Left ventricle myocardium superior (tissue), 1 donor: ENCODE data around the gene CADM1. TPM values are rescaled to one million over a fixed set of nuclear protein-coding genes. Genes with fewer than 3 reads are reported as not detected.
"Not testable (repeated sequence)": the region's sequence is repeated elsewhere in the genome, so short reads cannot be mapped to it uniquely, and the experiment has no call there.

Experiments used
- ATAC-seq: fragments of 200-7000 bp; cut with Tn5 transposase; one replicate; pipeline ENCODE4 v1.9.1; 2020; ENCODE audit warnings: mild to moderate bottlenecking, moderate library complexity
- DNase-seq: peaks from one replicate; pipeline ENCODE4 v3.0.0-alpha.2; 2020
- intact Hi-C: fragments of 100-400 bp; cut with micrococcal nuclease; formaldehyde crosslinking; loops from one replicate; pipeline ENCODE4 v1.11.0; 2022
- total RNA-seq: library from RNA; stranded (reverse); fragmentation: NEBNext Ultra II Directional; extraction: Animal tissue kit (Norgen Biotek cat#: 25700); gene quantifications from one replicate; pipeline ENCODE4 v1.2.1, GENCODE V29; 2021
- donor health status: DM: no; HTN: yes; CAD: no; lungs with severe emphysema.

Gene CADM1
- total RNA-seq, 1 donor from 2014 or later = 38.5 TPM

- DNase-seq = no peak
- intact Hi-C loops = no loop called here
- ATAC-seq = no peak
Observed at GRCh38 chr11:115493488-115493887, 10.7 kb downstream of the CADM1 start.

- intact Hi-C loops = no loop called here
- no peak for DNase-seq
- ATAC-seq = no peak
Observed at GRCh38 chr11:115489466-115489865, 14.7 kb downstream of the CADM1 start.

GRCh38 chr11:115488945-115489344 is 15.3 kb downstream of the CADM1 start:
- ATAC-seq (no peak), DNase-seq (no peak)
- intact Hi-C loops = no loop called here

- DNase-seq (no peak), ATAC-seq (no peak)
- intact Hi-C loops = no loop called here
Observed at GRCh38 chr11:115481528-115481927, 22.7 kb downstream of the CADM1 start.

GRCh38 chr11:115480611-115481010 is 23.6 kb downstream of the CADM1 start:
- DNase-seq = no peak
- no peak for ATAC-seq
- intact Hi-C loops = no loop called here

GRCh38 chr11:115477410-115477809 is 26.8 kb downstream of the CADM1 start:
- intact Hi-C loops = no loop called here
- no peak for ATAC-seq
- no peak for DNase-seq

- intact Hi-C loops = no loop called here
- no peak for DNase-seq
- no peak for ATAC-seq
Observed at GRCh38 chr11:115476463-115477286, 27.5 kb downstream of the CADM1 start.

- intact Hi-C loops = no loop called here
- ATAC-seq (no peak), DNase-seq (no peak)
Observed at GRCh38 chr11:115475564-115475963, 28.7 kb downstream of the CADM1 start.

- intact Hi-C loops, ATAC-seq, DNase-seq: not testable (repeated sequence)
Observed at GRCh38 chr11:115474306-115474705, 29.9 kb downstream of the CADM1 start.

- DNase-seq (no peak), ATAC-seq (no peak)
- intact Hi-C loops = no loop called here
Observed at GRCh38 chr11:115473167-115473566, 31.0 kb downstream of the CADM1 start.

GRCh38 chr11:115471367-115471766 is 32.8 kb downstream of the CADM1 start:
- no peak for DNase-seq
- intact Hi-C loops = no loop called here
- ATAC-seq = no peak

- ATAC-seq (no peak), DNase-seq (no peak)
- intact Hi-C loops = no loop called here
Observed at GRCh38 chr11:115470928-115471327, 33.3 kb downstream of the CADM1 start.

GRCh38 chr11:115469361-115469760 is 34.9 kb downstream of the CADM1 start:
- intact Hi-C loops = no loop called here
- DNase-seq (no peak), ATAC-seq (no peak)

- ATAC-seq (no peak), DNase-seq (no peak)
Observed at GRCh38 chr11:115466122-115466521, 38.1 kb downstream of the CADM1 start.

GRCh38 chr11:115464269-115464668 is 39.9 kb downstream of the CADM1 start:
- DNase-seq = no peak
- intact Hi-C loops = no loop called here
- ATAC-seq = no peak

More at GRCh38 chr11:115466122-115466521, 38.1 kb downstream of the CADM1 start:
- intact Hi-C loops = no loop called here

GRCh38 chr11:115463606-115464005 is 40.6 kb downstream of the CADM1 start:
- no peak for ATAC-seq
- no peak for DNase-seq
- intact Hi-C loops = no loop called here

GRCh38 chr11:115462757-115463156 is 41.5 kb downstream of the CADM1 start:
- intact Hi-C loops = no loop called here
- ATAC-seq (peak; percentile 12), DNase-seq (no peak)

GRCh38 chr11:115462004-115462541 is 42.1 kb downstream of the CADM1 start:
- intact Hi-C loops = no loop called here
- ATAC-seq (peak; percentile 85), DNase-seq (peak; percentile 44)

GRCh38 chr11:115460512-115460911 is 43.7 kb downstream of the CADM1 start:
- no peak for DNase-seq
- intact Hi-C loops = no loop called here
- ATAC-seq = no peak

- ATAC-seq = no peak
- intact Hi-C loops = no loop called here
- DNase-seq = no peak
Observed at GRCh38 chr11:115459563-115459962, 44.7 kb downstream of the CADM1 start.

GRCh38 chr11:115458877-115459276 is 45.3 kb downstream of the CADM1 start:
- intact Hi-C loops = no loop called here
- ATAC-seq = no peak
- no peak for DNase-seq
